Measurements from ENCODE around the gene CD81.

CD81 gene

DNA sequence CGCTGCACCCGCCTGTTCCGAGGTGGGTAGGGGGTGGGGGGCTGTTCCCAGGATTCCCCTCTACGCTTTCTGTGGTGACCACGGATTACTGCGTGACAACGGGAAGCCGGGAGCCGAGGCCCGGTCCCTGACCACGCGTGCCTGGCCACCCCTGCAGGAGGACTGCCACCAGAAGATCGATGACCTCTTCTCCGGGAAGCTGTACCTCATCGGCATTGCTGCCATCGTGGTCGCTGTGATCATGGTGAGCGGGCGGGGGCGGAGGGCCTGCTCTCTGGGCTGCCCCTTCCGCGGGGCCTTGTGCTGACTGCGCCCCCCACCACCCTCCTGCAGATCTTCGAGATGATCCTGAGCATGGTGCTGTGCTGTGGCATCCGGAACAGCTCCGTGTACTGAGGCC is 19.4 kb downstream of the CD81 start:
- no peak overlapping the region for H3K4me3 ChIP-seq (ENCODE audit: low read length)
- DNase-seq (ENCODE audit: low read depth) = no peak
- TF ChIP-seq, protein P1, sequence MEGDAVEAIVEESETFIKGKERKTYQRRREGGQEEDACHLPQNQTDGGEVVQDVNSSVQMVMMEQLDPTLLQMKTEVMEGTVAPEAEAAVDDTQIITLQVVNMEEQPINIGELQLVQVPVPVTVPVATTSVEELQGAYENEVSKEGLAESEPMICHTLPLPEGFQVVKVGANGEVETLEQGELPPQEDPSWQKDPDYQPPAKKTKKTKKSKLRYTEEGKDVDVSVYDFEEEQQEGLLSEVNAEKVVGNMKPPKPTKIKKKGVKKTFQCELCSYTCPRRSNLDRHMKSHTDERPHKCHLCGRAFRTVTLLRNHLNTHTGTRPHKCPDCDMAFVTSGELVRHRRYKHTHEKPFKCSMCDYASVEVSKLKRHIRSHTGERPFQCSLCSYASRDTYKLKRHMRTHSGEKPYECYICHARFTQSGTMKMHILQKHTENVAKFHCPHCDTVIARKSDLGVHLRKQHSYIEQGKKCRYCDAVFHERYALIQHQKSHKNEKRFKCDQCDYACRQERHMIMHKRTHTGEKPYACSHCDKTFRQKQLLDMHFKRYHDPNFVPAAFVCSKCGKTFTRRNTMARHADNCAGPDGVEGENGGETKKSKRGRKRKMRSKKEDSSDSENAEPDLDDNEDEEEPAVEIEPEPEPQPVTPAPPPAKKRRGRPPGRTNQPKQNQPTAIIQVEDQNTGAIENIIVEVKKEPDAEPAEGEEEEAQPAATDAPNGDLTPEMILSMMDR (IDR thresholded peaks at IDR 0.05; ENCODE audit: insufficient read depth, low read depth, low read length, missing control alignments) = no peak

DNA sequence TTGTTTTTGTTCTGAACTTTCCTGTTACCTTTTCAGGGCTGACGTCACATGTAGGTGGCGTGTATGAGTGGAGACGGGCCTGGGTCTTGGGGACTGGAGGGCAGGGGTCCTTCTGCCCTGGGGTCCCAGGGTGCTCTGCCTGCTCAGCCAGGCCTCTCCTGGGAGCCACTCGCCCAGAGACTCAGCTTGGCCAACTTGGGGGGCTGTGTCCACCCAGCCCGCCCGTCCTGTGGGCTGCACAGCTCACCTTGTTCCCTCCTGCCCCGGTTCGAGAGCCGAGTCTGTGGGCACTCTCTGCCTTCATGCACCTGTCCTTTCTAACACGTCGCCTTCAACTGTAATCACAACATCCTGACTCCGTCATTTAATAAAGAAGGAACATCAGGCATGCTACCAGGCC is 19.9 kb downstream of the CD81 start:
- H3K4me3 ChIP-seq (ENCODE audit: low read length) = no peak overlapping the region
- TF ChIP-seq, protein P1 (IDR thresholded peaks at IDR 0.05; ENCODE audit: insufficient read depth, low read depth, low read length, missing control alignments) = no peak
- DNase-seq (ENCODE audit: low read depth) = no peak

DNA sequence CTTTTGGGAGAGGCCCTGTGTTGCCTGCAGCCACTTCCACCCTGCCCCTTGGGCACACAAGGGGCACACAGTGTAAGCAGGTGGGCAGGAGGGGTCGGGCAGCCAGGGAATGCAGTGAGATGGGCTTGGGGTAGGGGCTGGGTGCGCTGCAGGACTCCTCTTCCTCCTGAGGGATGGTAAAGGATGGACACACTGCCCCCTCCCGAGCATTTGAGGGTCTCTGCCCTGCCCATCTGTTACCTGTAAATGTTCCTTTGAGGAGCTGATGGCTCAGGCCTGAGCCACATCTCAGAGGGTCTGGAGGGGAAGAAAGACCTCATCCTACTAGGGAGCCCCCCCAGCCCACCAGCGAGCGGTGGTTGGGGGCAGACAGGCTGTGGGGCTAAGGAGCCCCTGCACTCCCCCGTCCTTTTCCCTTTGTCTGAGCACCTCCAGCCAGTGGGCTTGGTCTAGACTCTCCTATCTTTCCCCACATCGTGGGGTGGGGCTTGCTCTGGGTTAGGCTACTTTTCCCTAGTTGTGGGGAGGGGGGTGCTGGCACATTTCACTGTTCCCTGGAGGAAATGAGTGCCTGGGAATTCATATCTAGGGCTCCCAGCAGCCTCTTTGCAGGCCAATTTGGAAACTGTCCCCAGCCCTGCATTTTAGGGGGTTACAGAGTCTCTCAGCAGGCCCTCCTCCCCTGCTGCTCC is 21.7 kb downstream of the CD81 start:
- H3K4me3 ChIP-seq (ENCODE audit: low read length) = peak overlapping the region; percentile 75
- TF ChIP-seq, protein P1 (IDR thresholded peaks at IDR 0.05; ENCODE audit: insufficient read depth, low read depth, low read length, missing control alignments) = no peak
- no peak for DNase-seq (ENCODE audit: low read depth)

DNA sequence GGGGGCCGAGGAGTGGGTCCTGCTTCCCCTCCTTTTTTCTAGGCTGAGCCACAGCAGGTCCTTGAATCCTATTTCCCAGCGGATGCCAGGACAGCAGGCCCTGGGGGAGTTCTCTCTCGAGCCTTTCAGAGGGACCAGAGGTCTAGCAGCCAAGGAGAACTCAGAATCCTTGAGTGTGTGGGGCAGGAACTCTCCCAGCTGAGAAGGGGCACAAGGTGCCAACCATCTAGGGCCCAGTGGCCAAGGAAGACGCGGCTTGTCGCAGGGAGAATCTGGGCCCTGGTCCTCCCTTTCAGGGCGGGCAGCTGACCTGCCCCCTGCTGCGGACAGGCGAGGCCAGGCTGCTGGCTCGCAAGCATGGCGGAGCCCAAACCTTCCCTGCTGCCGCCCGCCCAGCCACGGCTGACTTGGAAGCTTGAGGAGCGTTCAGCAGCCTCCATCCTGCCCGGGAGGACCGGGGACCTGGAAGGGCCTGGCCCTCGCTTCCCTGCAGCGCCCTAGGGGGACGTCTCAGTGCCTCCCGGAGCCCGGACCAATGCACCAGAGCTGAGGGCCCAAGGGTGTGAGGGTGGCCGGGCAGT is 22.5 kb downstream of the CD81 start:
- TF ChIP-seq, protein P1 (IDR thresholded peaks at IDR 0.05; ENCODE audit: insufficient read depth, low read depth, low read length, missing control alignments) = no peak
- peak; percentile 27 for DNase-seq (ENCODE audit: low read depth)
- H3K4me3 ChIP-seq (ENCODE audit: low read length) = peak overlapping the region; percentile 75

DNA sequence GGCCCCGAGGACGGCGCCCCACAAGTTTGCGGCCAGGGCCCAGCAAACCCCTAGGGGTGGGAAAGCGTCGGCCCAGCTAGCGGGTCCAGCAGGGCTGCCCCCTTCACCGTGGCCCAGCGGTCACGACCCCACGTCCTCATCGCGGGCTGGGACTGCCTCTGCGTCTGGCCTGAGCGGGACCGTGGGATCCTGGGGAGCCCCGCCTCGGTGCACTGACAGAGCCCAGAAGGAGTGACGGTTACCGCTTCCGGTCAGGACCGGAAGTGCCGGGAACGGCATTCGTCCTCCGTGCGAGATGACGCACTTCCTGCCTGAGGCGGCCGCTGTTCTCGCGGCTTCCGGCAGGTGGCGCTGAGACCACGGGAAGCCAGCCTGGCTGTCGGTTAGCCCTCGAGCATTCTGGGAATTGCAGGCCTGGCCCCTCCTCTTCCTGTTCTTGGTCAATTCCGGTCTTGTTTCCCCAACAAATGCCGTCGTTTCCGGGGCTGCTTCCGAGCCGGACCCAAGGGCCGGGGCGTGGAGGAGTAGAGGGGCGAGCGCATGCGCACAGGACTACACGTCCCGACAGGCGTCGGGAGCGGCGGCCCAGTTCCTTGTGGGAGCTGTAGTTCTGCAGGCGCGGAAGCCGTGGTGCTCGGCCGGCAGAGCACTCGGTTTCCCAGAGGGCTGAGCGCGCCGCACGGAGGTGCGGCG is 23.1 kb downstream of the CD81 start, which contains the start of gene TSSC4:
TSSC4 (plus strand) TSS at position 682 of the 693 bp plus-strand sequence. CDS start 1,884 bp downstream, outside the sequence.
- DNase-seq (ENCODE audit: low read depth) = peak; percentile 100
- TF ChIP-seq, protein P1 (IDR thresholded peaks at IDR 0.05; ENCODE audit: insufficient read depth, low read depth, low read length, missing control alignments) = peak; percentile 92
- H3K4me3 ChIP-seq (ENCODE audit: low read length) = peak within 1 kb of the TSS; percentile 99

DNA sequence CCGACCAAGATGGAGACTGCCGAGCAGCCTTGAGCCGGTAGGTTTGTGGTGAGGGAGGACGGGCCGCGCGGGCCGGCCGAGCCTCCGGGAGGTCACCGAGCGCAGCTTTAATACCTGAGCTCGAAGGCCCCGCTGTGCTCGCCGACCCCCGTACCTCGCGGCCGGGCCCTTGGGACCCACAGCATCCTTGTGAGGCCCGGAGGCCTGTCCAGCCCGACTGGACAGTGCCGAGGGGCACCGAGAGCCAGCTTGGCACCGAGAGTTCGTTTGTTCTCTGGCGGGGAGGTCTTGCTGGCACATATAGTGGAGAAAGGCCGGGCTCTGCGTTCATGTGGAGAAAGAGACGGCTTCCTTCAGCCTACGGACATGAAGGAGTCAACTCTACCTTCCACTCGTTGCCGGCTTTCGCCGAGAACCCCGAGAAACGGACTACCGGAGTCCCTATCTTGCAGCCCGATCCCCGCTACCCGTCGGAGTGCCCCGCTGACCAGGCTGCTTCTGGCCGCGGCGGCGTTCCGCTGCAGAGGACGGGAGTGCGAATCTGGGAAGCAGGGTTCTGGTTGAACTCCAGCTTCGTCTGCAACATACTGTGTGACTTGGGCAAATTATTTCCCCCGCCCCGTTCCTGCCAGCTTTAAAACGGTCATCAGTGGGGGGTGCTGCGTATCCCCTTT is 23.8 kb downstream of the CD81 start:
- DNase-seq (ENCODE audit: low read depth) = no peak
- TF ChIP-seq, protein P1 (IDR thresholded peaks at IDR 0.05; ENCODE audit: insufficient read depth, low read depth, low read length, missing control alignments) = no peak
- peak overlapping the region; percentile 99 for H3K4me3 ChIP-seq (ENCODE audit: low read length)

Measured in epithelial cell of esophagus (primary cell).